Measurements from ENCODE around the gene HDAC6. TPM values are rescaled to one million over a fixed set of nuclear protein-coding genes. Genes with fewer than 3 reads are reported as not detected.
A peak's percentile ranks its signal among the peaks of the same experiment; 100 is the strongest.
"Not testable (repeated sequence)": the region's sequence is repeated elsewhere in the genome, so short reads cannot be mapped to it uniquely, and the experiment has no call there.

HDAC6 gene
- total RNA-seq, 1 experiment from 2014 or later, result 46.1 TPM

DNA sequence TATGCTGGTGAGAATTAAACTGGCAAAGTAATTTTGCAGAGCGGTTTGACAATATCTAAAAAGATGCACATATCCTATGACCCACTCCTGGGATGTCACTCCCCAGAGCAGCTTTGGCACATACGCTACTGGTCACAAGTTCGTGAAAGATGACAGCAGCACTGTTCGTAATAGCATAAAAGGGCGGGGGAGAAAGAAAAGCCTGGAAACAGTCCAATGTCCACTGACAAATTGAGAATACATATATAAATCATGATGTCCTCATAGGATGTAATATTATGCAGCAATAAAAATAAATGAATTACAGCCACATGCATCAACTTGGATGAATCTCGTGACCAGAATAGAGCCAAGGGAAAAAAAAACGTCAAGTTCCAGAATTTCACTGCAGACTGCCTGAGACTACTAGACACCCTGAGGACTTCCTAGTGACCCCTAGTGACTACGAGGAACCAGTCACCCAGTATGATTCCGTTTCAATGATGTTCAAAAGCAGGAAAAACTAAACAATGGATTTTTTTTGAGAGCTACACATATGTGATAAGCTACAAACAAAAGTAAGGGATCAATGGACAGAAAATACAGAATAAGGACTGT lies 31.8 kb downstream of the HDAC6 start:
- Histone ChIP-seq H3K4me3 (no peak overlapping the region), H3K9me3 (no peaks in the 10 kb centered on the region), H3K36me3 (no peaks in the 10 kb centered on the region), H3K27me3 (peaks cover 5% of the 10 kb centered on the region)
- no peak for DNase-seq

DNA sequence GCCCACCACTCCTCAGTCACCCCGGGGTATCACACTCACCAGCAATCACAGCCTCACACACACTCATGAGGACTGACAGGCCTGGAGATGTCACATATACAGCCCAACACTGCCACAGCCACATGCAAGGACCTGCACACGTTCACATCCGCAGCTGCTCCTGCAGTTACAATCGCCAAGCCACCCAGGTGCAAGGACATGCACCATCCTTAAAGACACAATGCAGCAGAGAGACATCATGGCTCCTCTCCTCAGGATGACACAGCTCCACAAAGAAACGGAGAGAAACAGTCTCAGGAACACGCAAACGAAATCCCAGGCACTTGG lies 32.5 kb downstream of the HDAC6 start:
- Histone ChIP-seq H3K36me3 (no peaks in the 10 kb centered on the region), H3K4me3 (no peak overlapping the region), H3K27me3 (peaks cover 5% of the 10 kb centered on the region), H3K9me3 (no peaks in the 10 kb centered on the region)
- no peak for DNase-seq

DNA sequence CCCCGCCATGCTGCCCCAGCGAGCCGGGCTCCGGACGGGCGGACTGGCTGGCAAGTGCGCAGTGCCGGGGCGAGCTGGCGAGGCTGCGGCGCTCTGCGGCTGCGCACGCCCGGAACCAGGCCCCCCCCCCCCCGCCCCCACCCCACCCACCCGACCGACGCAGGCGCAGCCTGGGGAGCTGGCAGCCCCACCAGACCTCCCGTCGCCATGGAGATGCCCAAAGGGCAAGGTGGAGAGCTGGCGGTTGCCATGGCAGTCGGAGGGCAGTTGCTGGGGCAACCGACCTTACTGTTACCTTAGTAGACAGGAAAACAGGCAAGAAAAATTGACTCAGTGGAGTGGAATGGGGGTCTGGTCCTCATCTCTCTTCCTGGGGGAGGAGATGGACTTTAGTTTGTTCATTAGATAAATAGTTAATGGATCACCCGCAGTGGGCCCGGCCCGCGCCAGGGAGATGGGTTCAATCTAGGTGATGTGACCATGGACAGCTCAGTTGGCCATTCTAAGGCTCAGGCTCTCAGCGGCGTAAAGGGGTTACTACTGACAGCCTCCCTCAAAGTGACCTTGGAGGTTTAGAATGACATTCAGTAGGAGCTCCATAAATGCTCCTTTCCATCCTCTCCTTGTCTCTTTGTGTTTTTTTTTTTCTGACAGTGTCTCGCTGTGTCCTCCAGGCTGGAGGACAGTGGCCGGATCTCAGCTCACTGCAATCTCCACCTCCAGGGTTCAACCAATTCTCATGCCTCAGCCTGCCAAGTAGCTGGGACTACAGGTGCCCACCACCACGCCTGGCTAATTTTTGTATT lies 33.9 kb downstream of the HDAC6 start, which contains the start of gene PCSK1N:
Gene PCSK1N (minus strand): TSS at position 87 of the 806 bp plus-strand sequence. CDS start 78 bp downstream, at position 9.
- Histone ChIP-seq H3K9me3 (no peaks in the 10 kb centered on the region), H3K27me3 (peaks cover 5% of the 10 kb centered on the region), H3K36me3 (no peaks in the 10 kb centered on the region), H3K4me3 (0 out of 2 replicates have a peak within 1 kb of the TSS, but pooled peaks have one; percentile 4)
- no peak for DNase-seq

DNA sequence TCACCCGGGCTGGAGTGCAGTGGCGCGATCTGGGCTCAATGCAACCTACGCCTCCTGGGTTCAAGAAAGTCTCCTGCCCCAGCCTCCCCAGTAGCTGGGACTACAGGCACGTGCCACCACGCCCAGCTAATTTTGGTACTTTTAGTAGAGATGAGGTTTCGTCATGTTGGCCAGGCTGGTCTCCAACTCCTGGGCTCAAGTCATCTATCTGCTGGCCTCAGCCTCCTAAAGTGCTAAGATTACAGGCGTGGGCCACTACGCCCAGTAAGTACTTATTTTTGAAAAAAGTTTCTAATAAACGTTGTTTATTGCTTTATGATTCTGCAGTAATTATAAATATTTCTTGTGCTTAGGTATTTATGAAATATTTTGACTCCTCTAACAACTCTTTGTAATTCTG lies 37.8 kb downstream of the HDAC6 start:
- no peaks in the 10 kb centered on the region for H3K9me3 ChIP-seq
- DNase-seq, result no peak

DNA sequence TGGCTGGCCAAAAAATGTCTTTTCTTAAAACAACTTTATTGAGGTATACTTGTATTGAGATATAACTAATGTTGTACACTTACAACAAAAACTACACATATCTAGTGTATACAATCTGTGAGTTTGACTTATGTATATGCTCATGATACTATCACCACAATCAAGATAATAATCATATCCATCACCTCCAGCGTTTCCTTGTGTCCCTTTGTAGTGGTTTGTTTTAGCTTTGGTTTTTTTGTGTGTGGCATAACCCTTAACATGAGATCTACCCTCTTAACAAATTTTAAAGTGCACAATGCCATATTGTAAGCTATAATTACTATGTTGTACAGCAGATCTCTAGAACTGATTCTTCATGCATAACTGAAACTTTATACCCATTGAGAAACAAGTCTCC lies 47.0 kb downstream of the HDAC6 start:
- DNase-seq, result no peak
- Histone ChIP-seq H3K36me3 (no peaks in the 10 kb centered on the region), H3K27me3 (no peaks in the 10 kb centered on the region), H3K4me3 (no peak overlapping the region), H3K9me3 (no peaks in the 10 kb centered on the region)

More for the DNA sequence above, 37.8 kb downstream of the HDAC6 start:
- Histone ChIP-seq H3K27me3 (peaks cover 4% of the 10 kb centered on the region), H3K36me3 (no peaks in the 10 kb centered on the region), H3K4me3 (no peak overlapping the region)

DNA sequence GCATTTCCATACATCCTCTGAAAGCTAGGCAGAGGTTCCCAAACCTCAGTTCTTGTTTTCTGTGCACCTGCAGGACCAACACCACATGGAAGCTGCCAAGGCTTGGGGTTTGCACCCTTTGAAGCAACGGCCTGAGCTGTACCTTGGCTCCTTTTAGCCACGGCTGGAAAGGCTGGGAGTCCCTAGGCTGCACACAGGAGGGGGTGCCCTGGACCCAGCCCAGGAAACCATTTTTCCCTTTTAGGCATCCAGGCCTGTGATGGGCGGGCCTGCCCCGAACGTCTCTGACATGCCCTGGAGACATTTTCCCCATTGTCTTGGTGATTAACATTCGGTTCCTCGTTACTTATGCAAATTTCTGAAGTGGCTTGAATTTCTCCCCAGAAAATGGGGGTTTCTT lies 51.0 kb downstream of the HDAC6 start:
- no peak for DNase-seq
- Histone ChIP-seq H3K4me3 (no peak overlapping the region), H3K27me3 (no peaks in the 10 kb centered on the region), H3K9me3 (no peaks in the 10 kb centered on the region), H3K36me3 (no peaks in the 10 kb centered on the region)

DNA sequence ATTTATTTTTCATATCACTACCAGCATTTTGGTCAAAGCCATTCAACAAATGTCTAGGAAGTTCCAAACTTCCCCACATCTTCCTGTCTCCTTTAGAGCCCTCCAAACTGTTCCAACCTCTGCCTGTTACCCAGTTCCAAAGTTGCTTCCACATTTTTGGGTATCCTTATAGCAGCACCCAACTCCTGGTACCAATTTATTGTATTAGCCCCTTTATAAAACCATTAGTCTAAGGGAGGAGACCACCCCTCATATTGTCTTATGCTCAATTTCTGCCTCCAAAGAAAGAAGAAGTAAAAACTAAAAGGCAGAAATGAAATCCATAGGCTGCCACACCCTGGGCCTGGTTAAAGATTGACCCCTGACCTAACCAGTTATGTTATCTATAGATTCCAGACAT lies 51.6 kb downstream of the HDAC6 start:
- not testable (repeated sequence) for H3K4me3 ChIP-seq, H3K27me3 ChIP-seq, DNase-seq, H3K36me3 ChIP-seq, H3K9me3 ChIP-seq

DNA sequence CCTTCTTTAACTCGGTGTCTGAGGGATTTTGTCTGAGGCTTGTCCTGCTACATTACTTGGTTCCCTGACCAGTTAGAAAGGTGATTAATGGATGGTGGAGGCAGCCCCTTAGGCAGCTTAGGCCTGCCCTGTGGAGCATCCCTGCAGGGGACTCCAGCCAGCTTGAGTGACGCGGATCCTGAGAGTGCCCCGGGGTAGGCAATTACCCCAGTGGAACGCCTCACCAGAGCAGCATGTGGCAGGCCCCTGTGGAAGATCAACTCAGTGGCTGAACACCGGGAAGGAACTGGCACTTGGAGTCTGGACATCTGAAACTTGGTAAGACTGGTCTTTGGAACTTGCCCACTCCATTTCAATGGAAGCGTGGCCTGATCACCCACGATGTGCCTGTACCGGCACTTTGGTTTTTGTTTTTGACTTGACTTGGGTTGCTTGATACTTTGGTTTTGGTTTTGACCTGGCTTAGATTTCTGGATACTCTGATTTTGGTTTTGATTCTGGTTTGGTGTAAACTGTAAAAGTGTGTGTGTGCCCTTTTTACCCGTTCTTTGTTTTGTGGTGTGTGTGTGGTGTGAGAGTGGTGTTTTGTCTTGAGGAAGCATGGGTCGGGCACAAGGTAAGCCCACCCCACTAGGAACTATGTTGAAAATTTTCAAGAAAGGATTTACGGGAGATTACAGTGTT lies 52.4 kb downstream of the HDAC6 start:
- H3K36me3 ChIP-seq, H3K4me3 ChIP-seq, DNase-seq, H3K9me3 ChIP-seq, H3K27me3 ChIP-seq: not testable (repeated sequence)

DNA sequence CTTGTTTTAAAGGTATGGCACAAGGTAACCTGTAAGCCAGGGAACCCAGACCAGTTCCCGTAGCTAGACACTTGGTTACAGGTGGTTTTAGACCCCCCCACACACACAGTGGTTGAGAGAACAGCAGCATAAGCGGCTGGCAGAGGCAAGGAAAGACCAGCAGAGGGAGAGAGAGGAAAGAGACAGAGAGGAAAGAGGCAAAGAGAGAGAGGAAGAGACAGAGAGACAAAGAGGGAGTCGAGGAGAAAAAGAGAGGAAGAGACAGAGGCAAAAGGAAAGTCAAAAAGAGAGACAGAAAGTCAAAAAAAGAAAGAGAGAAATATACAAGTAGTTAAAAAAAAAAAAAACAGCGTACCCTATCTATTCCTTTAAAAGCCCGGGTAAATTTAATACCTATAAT lies 53.0 kb downstream of the HDAC6 start:
- H3K36me3 ChIP-seq, result no peaks in the 10 kb centered on the region
- DNase-seq, result no peak
- H3K27me3 ChIP-seq, result no peaks in the 10 kb centered on the region
- no peak overlapping the region for H3K4me3 ChIP-seq
- no peaks in the 10 kb centered on the region for H3K9me3 ChIP-seq

DNA sequence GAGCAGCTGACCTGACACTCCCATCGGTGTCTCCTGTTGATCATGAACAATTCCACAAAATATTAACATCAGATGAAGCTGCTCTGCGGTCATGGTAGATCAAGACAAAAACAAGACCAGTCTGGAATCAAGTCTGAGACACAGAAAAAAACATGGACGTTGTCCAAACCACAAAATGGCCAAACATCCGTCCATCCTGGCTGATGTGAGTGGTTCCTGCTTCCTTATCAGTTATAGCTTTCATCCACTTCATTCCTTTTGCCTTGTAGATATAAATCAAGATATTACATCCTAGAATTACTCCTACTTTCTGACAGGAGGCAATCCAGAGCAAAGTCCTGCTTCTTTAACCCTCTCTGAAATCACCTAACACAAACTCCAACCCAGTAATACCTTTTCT lies 62.3 kb downstream of the HDAC6 start:
- no peaks in the 10 kb centered on the region for H3K27me3 ChIP-seq
- DNase-seq, result no peak
- H3K9me3 ChIP-seq, result no peaks in the 10 kb centered on the region
- no peak overlapping the region for H3K4me3 ChIP-seq
- H3K36me3 ChIP-seq, result no peaks in the 10 kb centered on the region

DNA sequence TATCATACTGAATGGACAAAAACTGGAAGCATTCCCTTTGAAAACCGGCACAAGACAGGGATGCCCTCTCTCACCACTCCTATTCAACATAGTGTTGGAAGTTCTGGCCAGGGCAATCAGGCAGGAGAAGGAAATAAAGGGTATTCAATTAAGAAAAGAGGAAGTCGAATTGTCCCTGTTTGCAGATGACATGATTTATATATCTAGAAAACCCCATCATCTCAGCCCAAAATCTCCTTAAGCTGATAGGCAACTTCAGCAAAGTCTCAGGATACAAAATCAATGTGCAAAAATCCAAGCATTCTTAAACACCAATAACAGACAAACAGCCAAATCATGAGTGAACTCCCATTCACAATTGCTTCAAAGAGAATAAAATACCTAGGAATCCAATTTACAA lies 70.2 kb downstream of the HDAC6 start:
- H3K36me3 ChIP-seq, H3K27me3 ChIP-seq: not testable (repeated sequence)

More for the DNA sequence above, 70.2 kb downstream of the HDAC6 start:
- not testable (repeated sequence) for DNase-seq, H3K9me3 ChIP-seq, H3K4me3 ChIP-seq

Other genes with a start within 250 kb of the HDAC6 start
- gene RBM3, start 227.6 kb upstream of the HDAC6 start, total RNA-seq (2014; rRNA removed; shearing (Covaris generic); ENCODE audit: low replicate concordance), result 291 and 416 TPM in 2 replicates
- gene WDR13, start 204.6 kb upstream of the HDAC6 start, total RNA-seq (2014; rRNA removed; shearing (Covaris generic); ENCODE audit: low replicate concordance), result 84.9 and 95.8 TPM in 2 replicates
- 0.79 TPM in 1 of 2 replicates, not detected in the other for gene WAS, start 118.3 kb upstream of the HDAC6 start, total RNA-seq (2014; rRNA removed; shearing (Covaris generic); ENCODE audit: low replicate concordance)
- 4.1 and 13.3 TPM in 2 replicates for gene SUV39H1, start 105.3 kb upstream of the HDAC6 start, total RNA-seq (2014; rRNA removed; shearing (Covaris generic); ENCODE audit: low replicate concordance)
- not detected in 2 replicates for gene GLOD5, start 40.3 kb upstream of the HDAC6 start, total RNA-seq (2014; rRNA removed; shearing (Covaris generic); ENCODE audit: low replicate concordance)
- not detected in 2 replicates for gene GATA1, start 15.5 kb upstream of the HDAC6 start, total RNA-seq (2014; rRNA removed; shearing (Covaris generic); ENCODE audit: low replicate concordance)
- not detected in 2 replicates for gene ERAS, start 24.4 kb downstream of the HDAC6 start, total RNA-seq (2014; rRNA removed; shearing (Covaris generic); ENCODE audit: low replicate concordance)
- gene PCSK1N, start 33.5 kb downstream of the HDAC6 start, total RNA-seq (2014; rRNA removed; shearing (Covaris generic); ENCODE audit: low replicate concordance), result 0.72 and 6.1 TPM in 2 replicates
- gene TIMM17B, start 95.7 kb downstream of the HDAC6 start, total RNA-seq (2014; rRNA removed; shearing (Covaris generic); ENCODE audit: low replicate concordance), result 74.1 and 76.5 TPM in 2 replicates
- 117 and 168 TPM in 2 replicates for gene PQBP1, start 95.9 kb downstream of the HDAC6 start, total RNA-seq (2014; rRNA removed; shearing (Covaris generic); ENCODE audit: low replicate concordance)
- 16.6 and 25.9 TPM in 2 replicates for gene SLC35A2, start 109.6 kb downstream of the HDAC6 start, total RNA-seq (2014; rRNA removed; shearing (Covaris generic); ENCODE audit: low replicate concordance)
- gene PIM2, start 117.0 kb downstream of the HDAC6 start, total RNA-seq (2014; rRNA removed; shearing (Covaris generic); ENCODE audit: low replicate concordance), result 1.6 and 1.9 TPM in 2 replicates
- gene OTUD5, start 155.5 kb downstream of the HDAC6 start, total RNA-seq (2014; rRNA removed; shearing (Covaris generic); ENCODE audit: low replicate concordance), result 21.9 and 27.4 TPM in 2 replicates
- 0.23 TPM in 1 of 2 replicates, not detected in the other for gene KCND1, start 169.8 kb downstream of the HDAC6 start, total RNA-seq (2014; rRNA removed; shearing (Covaris generic); ENCODE audit: low replicate concordance)
- gene GRIPAP1, start 200.2 kb downstream of the HDAC6 start, total RNA-seq (2014; rRNA removed; shearing (Covaris generic); ENCODE audit: low replicate concordance), result 15.7 and 20.3 TPM in 2 replicates
- 41.4 and 49.3 TPM in 2 replicates for gene TFE3, start 241.3 kb downstream of the HDAC6 start, total RNA-seq (2014; rRNA removed; shearing (Covaris generic); ENCODE audit: low replicate concordance)